CD14-positive monocyte (primary cell): ENCODE measurements around the gene TAGAP. TPM values are rescaled to one million over a fixed set of nuclear protein-coding genes. Genes with fewer than 3 reads are reported as not detected.

Experiments
- DNase-seq, 3 donors: peaks; one replicate each; pipeline ENCODE4 v3.0.0-alpha.2; 2011 to 2022
- H2AFZ ChIP-seq: 2 replicates; pipeline ENCODE4 v1.6.0; 2012; ENCODE audit warnings: mild to moderate bottlenecking, low read depth, low read length, inconsistent platforms; ENCODE audit not compliant: insufficient read depth, poor library complexity, severe bottlenecking
- H3K27ac ChIP-seq, 2 donors: 1 replicate in 1 of 2; 2 replicates in 1 of 2; pipeline ENCODE4 v1.5.1; 2012 to 2013; ENCODE audit warnings: low read length in 2 of 2, control low read depth in 1 of 2, inconsistent platforms in 1 of 2, low read depth in 1 of 2, mild to moderate bottlenecking in 1 of 2
- H3K27me3 ChIP-seq, 2 donors: one replicate each; pipeline versions ENCODE4 v1.6.0 to v1.6.1; 2011 to 2013; ENCODE audit warnings: low read length in 2 of 2; ENCODE audit not compliant: control insufficient read depth in 2 of 2, insufficient read depth in 2 of 2
- H3K36me3 ChIP-seq, 2 donors: replicated peaks in 1 of 2; 1 replicate in 1 of 2; 2 replicates in 1 of 2; pipeline versions ENCODE4 v1.5.1 to v1.6.1; 2012 to 2013; ENCODE audit warnings: low read length in 2 of 2, control low read depth in 1 of 2, inconsistent platforms in 1 of 2, mild to moderate bottlenecking in 1 of 2; ENCODE audit not compliant: insufficient read depth in 2 of 2, control insufficient read depth in 1 of 2
- H3K4me1 ChIP-seq, 2 donors: 1 replicate in 1 of 2; 2 replicates in 1 of 2; pipeline versions ENCODE4 v1.5.1 to v1.6.1; 2012 to 2013; ENCODE audit warnings: low read length in 2 of 2, control low read depth in 1 of 2, inconsistent platforms in 1 of 2, mild to moderate bottlenecking in 1 of 2, moderate library complexity in 1 of 2; ENCODE audit not compliant: insufficient read depth in 2 of 2, control insufficient read depth in 1 of 2
- H3K4me2 ChIP-seq: replicated peaks from 2 replicates; pipeline ENCODE3; 2012; ENCODE audit warnings: low read length, moderate library complexity, mild to moderate bottlenecking; ENCODE audit not compliant: poor library complexity, severe bottlenecking; ENCODE audit errors: extremely low read depth
- H3K4me3 ChIP-seq, 3 experiments: fragments of 200-600 bp in 1 of 3; sonication (generic) in 1 of 3; replicated peaks in 1 of 3; 1 replicate in 2 of 3; 2 replicates in 1 of 3; pipeline ENCODE4 v1.5.1; 2011 to 2013; ENCODE audit warnings: low read length in 3 of 3, mild to moderate bottlenecking in 3 of 3, control low read depth in 2 of 3, low read depth in 2 of 3, inconsistent platforms in 1 of 3, moderate library complexity in 1 of 3
- H3K79me2 ChIP-seq: 2 replicates; pipeline ENCODE4 v1.6.0; 2012; ENCODE audit warnings: mild to moderate bottlenecking, control low read depth, inconsistent platforms, low read length, moderate library complexity; ENCODE audit not compliant: insufficient read depth
- H3K9ac ChIP-seq: 2 replicates; pipeline ENCODE4 v1.6.0; 2017; ENCODE audit warnings: low read length, mild to moderate bottlenecking; ENCODE audit not compliant: insufficient read depth, poor library complexity, severe bottlenecking
- H3K9me3 ChIP-seq, 2 donors: replicated peaks in 1 of 2; 1 replicate in 1 of 2; 2 replicates in 1 of 2; pipeline versions ENCODE4 v1.5.1 to v1.6.1; 2012 to 2013; ENCODE audit warnings: low read length in 2 of 2, control low read depth in 1 of 2; ENCODE audit not compliant: control insufficient read depth in 1 of 2, insufficient read depth in 1 of 2
- H4K20me1 ChIP-seq: 2 replicates; pipeline ENCODE4 v1.6.0; 2012; ENCODE audit warnings: mild to moderate bottlenecking, low read length, control low read depth, moderate library complexity; ENCODE audit not compliant: insufficient read depth
- H3K27ac Mint-ChIP-seq, 7 donors: one replicate each; pipeline ENCODE4 v1.8.0; 2020; ENCODE audit warnings: mild to moderate bottlenecking in 7 of 7, mixed read lengths in 7 of 7, moderate library complexity in 6 of 7, inconsistent platforms in 2 of 7
- H3K27me3 Mint-ChIP-seq, 3 donors: one replicate each; pipeline ENCODE4 v1.8.0; 2021 to 2022; ENCODE audit warnings: low read depth in 3 of 3, mild to moderate bottlenecking in 3 of 3, mixed read lengths in 3 of 3, moderate library complexity in 3 of 3, inconsistent platforms in 1 of 3
- H3K36me3 Mint-ChIP-seq, 2 donors: one replicate each; pipeline ENCODE4 v1.8.0; 2020; ENCODE audit warnings: mixed read lengths in 2 of 2, inconsistent platforms in 1 of 2, mild to moderate bottlenecking in 1 of 2
- H3K4me1 Mint-ChIP-seq: one replicate; pipeline ENCODE4 v1.8.0; 2020; ENCODE audit warnings: mild to moderate bottlenecking, mixed read lengths
- H3K4me3 Mint-ChIP-seq, 2 donors: one replicate each; pipeline ENCODE4 v1.8.0; 2020; ENCODE audit warnings: mild to moderate bottlenecking in 2 of 2, mixed read lengths in 2 of 2, moderate library complexity in 1 of 2
- H3K9me3 Mint-ChIP-seq, 7 donors: one replicate each; pipeline ENCODE4 v1.8.0; 2020 to 2022; ENCODE audit warnings: mixed read lengths in 7 of 7, mild to moderate bottlenecking in 6 of 7, moderate library complexity in 6 of 7, inconsistent platforms in 2 of 7
- WGBS: methylation state at CpG from one replicate; pipeline ENCODE4 v1.1.5; 2013; ENCODE audit warnings: missing lambda C conversion rate; ENCODE audit not compliant: insufficient coverage; 5-methylcytosine and 5-hydroxymethylcytosine counted together
- intact Hi-C, 2 donors: fragments of 100-400 bp; cut with micrococcal nuclease; formaldehyde crosslinking; loops; one replicate each; pipeline versions ENCODE4 v1.15.0 to v1.15.1; 2023
- polyA plus RNA-seq, 3 donors: library from polyadenylated mRNA; depleted of rRNA in 1 of 3; unstranded in 2 of 3; stranded (reverse) in 1 of 3; fragments of 300-500 nt in 2 of 3; fragments of >200 nt in 1 of 3; fragmentation: Illumina TruSeq in 2 of 3; gene quantifications; 1 replicate in 2 of 3; 2 replicates in 1 of 3; pipeline ENCODE4 v1.2.3, GENCODE V29; 2012 to 2021
- TF ChIP-seq, protein P1 (sequence below): fragments of 200-600 bp; IDR thresholded peaks from one replicate; pipeline ENCODE4 v1.8.0; 2022; ENCODE audit warnings: antibody characterized with exemption, mild to moderate bottlenecking

The TAGAP gene
- polyA plus RNA-seq, 3 donors = 51.9 to 299 (median 59.1) TPM

DNA sequence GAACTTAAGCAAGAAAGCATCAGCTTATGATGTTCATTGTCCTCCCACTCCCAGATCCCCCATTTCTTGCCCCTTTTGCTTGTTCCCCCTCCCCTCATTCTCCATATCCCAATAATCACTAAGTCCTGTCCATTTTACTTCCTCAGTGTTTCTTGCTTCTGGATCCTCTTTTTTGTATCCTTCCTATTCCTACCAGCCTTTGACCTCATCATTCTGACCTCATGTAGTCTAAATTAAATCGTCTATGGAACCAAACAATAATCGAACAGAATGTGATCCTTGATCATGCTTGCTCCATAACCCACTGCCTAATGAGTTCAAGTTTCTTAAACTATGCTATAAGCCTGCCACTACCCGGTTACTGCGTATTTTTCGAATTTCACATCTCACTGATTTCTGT, 39.4 kb downstream of the TAGAP start:
- peaks cover 24 to 35% of the 10 kb centered on the region in 2 donors for H3K4me1 ChIP-seq
- intact Hi-C loops = loop anchor here (5.0 kb wide), 2 partner anchors 37 to 112 kb away; partner anchors contain the start of gene TAGAP (in 1 of the 2)
- peaks cover 7 to 12% of the 10 kb centered on the region in 2 donors for H3K36me3 Mint-ChIP-seq
- no peaks in the 10 kb centered on the region for H3K36me3 ChIP-seq
- H3K9ac ChIP-seq = no peak overlapping the region
- no peaks in the 10 kb centered on the region for H4K20me1 ChIP-seq
- no peak overlapping the region for H3K4me2 ChIP-seq
- TF ChIP-seq, protein P1, sequence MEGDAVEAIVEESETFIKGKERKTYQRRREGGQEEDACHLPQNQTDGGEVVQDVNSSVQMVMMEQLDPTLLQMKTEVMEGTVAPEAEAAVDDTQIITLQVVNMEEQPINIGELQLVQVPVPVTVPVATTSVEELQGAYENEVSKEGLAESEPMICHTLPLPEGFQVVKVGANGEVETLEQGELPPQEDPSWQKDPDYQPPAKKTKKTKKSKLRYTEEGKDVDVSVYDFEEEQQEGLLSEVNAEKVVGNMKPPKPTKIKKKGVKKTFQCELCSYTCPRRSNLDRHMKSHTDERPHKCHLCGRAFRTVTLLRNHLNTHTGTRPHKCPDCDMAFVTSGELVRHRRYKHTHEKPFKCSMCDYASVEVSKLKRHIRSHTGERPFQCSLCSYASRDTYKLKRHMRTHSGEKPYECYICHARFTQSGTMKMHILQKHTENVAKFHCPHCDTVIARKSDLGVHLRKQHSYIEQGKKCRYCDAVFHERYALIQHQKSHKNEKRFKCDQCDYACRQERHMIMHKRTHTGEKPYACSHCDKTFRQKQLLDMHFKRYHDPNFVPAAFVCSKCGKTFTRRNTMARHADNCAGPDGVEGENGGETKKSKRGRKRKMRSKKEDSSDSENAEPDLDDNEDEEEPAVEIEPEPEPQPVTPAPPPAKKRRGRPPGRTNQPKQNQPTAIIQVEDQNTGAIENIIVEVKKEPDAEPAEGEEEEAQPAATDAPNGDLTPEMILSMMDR = no peak
- H3K27me3 Mint-ChIP-seq = peaks cover 0 to 2% (median 0%) of the 10 kb centered on the region in 3 donors
- no peak overlapping the region for H3K4me3 Mint-ChIP-seq
- no peak overlapping the region for H3K27ac ChIP-seq
- peak overlapping the region in 4 of 7 donors; percentile 8 to 57 (median 36) for H3K27ac Mint-ChIP-seq
- H2AFZ ChIP-seq = no peak overlapping the region
- no peaks in the 10 kb centered on the region for H3K27me3 ChIP-seq
- no peak overlapping the region for H3K4me3 ChIP-seq
- DNase-seq = no peak
- H3K9me3 Mint-ChIP-seq = peaks cover 0 to 2% (median 0%) of the 10 kb centered on the region in 7 donors
- H3K9me3 ChIP-seq = no peaks in the 10 kb centered on the region
- WGBS = 93% methylated on average over 4 of the region's 5 CpGs
- H3K4me1 Mint-ChIP-seq = peaks cover 41% of the 10 kb centered on the region
- H3K79me2 ChIP-seq = peaks cover 7% of the 10 kb centered on the region

DNA sequence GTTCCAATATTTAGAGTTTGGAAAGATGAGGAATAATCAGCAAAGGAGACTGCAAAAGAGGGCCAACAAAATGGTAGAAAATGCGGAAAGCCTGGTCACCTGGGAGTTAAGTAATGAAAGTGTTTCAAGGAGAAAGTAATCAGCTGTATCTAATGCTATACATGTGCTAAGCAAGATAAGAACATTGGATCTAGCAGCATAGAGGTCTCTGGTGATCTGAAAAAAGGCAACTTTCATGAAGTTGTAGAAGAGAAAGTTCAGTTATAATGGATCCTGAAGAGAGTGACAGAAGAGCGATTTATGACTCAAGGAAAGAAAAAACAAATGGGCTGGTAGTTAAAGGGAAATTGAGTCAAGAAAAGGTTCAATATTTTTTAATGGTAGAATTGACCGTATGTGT, 40.2 kb downstream of the TAGAP start:
- intact Hi-C loops = loop anchor here in 1 of 2 donors (5.0 kb wide), 1 partner anchor 33 kb away; no protein-coding TSS in a partner anchor
- Mint-ChIP-seq H3K27ac (peak overlapping the region in 1 of 7 donors; percentile 54), H3K4me1 (peaks cover 38% of the 10 kb centered on the region), H3K4me3 (no peak overlapping the region), H3K27me3 (peaks cover 0 to 2% (median 0%) of the 10 kb centered on the region in 3 donors), H3K9me3 (no peaks in the 10 kb centered on the region), H3K36me3 (peaks cover 7 to 12% of the 10 kb centered on the region in 2 donors)
- Histone ChIP-seq H3K4me3 (no peak overlapping the region), H3K79me2 (peaks cover 7% of the 10 kb centered on the region), H3K27me3 (no peaks in the 10 kb centered on the region), H3K9me3 (no peaks in the 10 kb centered on the region), H3K4me1 (peaks cover 31 to 32% of the 10 kb centered on the region in 2 donors), H3K4me2 (no peak overlapping the region), H4K20me1 (no peaks in the 10 kb centered on the region), H3K27ac (no peak overlapping the region), H2AFZ (no peak overlapping the region), H3K36me3 (no peaks in the 10 kb centered on the region), H3K9ac (no peak overlapping the region)
- DNase-seq = no peak
- TF ChIP-seq, protein P1 = no peak
- 63% methylated on average over 3 of the region's 3 CpGs for WGBS
